Neural crest cell (in vitro differentiated cells): Measurements from ENCODE around the gene LRRC18. TPM values are rescaled to one million over a fixed set of nuclear protein-coding genes. Genes with fewer than 3 reads are reported as not detected.
A peak's percentile ranks its signal among the peaks of the same experiment; 100 is the strongest.

Experiments
- DNase-seq: peaks from one replicate; pipeline ENCODE4 v3.0.0; 2021; ENCODE audit warnings: low read depth, mixed read lengths, low spot score
- H3K27ac Mint-ChIP-seq: one replicate; pipeline ENCODE4 v1.8.0; 2021; ENCODE audit warnings: mild to moderate bottlenecking, mixed read lengths; ENCODE audit not compliant: unreplicated experiment
- H3K27me3 Mint-ChIP-seq: 2 replicates; pipeline ENCODE4 v1.8.0; 2021; ENCODE audit warnings: low read depth, mild to moderate bottlenecking, mixed read lengths
- H3K36me3 Mint-ChIP-seq: 2 replicates; pipeline ENCODE4 v1.8.0; 2021; ENCODE audit warnings: low read depth, mild to moderate bottlenecking, mixed read lengths
- H3K4me1 Mint-ChIP-seq: 2 replicates; pipeline ENCODE4 v1.8.0; 2021; ENCODE audit warnings: mixed read lengths
- H3K4me3 Mint-ChIP-seq: one replicate; pipeline ENCODE4 v1.8.0; 2021; ENCODE audit warnings: mild to moderate bottlenecking, mixed read lengths
- H3K9me3 Mint-ChIP-seq: 2 replicates; pipeline ENCODE4 v1.8.0; 2021; ENCODE audit warnings: mixed read lengths
- total RNA-seq: library from RNA; stranded (reverse); gene quantifications from 2 replicates; pipeline ENCODE4 v1.2.1, GENCODE V29; 2021
- TF ChIP-seq, protein P1 (sequence below): fragments of 200-600 bp; sonication (generic); conservative IDR thresholded peaks from 2 replicates; pipeline ENCODE4 v1.5.0; 2021; ENCODE audit warnings: antibody characterized with exemption, mild to moderate bottlenecking

LRRC18 gene
- total RNA-seq, 1 donor from 2014 or later: not detected

DNA sequence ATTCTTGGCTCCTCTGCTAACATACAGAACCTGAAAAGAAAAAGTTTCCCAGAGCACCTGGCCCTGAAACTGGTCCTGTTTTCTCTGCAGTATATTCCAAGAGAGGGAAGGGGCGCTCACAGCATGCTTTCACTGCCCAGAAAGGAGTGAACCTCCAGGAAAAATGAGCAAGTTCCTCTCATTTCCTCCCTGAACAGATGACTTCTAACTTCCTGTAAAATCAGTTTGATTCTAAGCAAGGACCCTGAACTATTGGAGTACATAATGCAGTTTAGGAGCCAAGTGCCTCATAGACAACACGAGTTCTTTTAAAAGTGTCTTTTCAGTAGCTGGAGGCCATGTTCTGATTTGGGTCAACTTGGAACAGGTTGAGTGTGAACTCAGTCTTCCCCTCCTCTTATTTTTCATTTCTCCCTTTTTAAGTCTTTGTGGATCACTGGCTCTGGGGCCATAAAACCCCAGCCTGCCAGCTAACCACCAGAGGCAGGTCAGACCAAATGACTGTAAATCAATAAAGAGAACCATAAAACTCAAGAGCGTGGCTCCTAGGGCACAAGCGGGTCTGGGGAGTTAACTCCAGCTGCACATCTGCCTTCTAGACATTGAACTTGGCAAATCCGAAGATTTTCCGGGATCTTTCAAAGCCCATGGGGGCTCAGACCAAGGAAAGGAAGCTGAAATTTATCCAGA is 5.9 kb upstream of the LRRC18 start:
- no peak for DNase-seq
- Mint-ChIP-seq H3K9me3 (no peaks in the 10 kb centered on the region), H3K27me3 (no peaks in the 10 kb centered on the region), H3K4me3 (no peak overlapping the region), H3K4me1 (peaks cover 8% of the 10 kb centered on the region), H3K27ac (no peak overlapping the region), H3K36me3 (no peaks in the 10 kb centered on the region)
- TF ChIP-seq, protein P1, sequence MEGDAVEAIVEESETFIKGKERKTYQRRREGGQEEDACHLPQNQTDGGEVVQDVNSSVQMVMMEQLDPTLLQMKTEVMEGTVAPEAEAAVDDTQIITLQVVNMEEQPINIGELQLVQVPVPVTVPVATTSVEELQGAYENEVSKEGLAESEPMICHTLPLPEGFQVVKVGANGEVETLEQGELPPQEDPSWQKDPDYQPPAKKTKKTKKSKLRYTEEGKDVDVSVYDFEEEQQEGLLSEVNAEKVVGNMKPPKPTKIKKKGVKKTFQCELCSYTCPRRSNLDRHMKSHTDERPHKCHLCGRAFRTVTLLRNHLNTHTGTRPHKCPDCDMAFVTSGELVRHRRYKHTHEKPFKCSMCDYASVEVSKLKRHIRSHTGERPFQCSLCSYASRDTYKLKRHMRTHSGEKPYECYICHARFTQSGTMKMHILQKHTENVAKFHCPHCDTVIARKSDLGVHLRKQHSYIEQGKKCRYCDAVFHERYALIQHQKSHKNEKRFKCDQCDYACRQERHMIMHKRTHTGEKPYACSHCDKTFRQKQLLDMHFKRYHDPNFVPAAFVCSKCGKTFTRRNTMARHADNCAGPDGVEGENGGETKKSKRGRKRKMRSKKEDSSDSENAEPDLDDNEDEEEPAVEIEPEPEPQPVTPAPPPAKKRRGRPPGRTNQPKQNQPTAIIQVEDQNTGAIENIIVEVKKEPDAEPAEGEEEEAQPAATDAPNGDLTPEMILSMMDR: no peak

DNA sequence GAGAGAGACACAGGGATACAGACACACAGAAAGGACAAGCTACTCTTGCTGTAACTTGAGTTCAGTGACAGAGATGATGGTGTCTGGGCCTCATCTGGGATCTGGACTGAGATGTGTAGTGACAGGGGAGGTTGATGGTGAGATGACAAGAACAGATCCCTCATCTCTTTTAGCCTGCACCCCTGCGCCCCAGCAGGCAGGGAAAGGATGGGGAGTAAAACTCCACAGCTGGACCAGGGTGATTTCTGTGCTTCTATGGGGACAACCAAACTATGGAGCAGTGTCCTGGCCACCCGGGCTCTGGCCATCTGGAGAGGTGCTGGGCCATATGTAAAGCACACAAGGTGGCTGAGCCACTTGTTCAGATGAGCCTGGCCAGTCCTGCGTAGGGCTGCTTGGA is 4.5 kb upstream of the LRRC18 start:
- TF ChIP-seq, protein P1: no peak
- peaks cover 2% of the 10 kb centered on the region for H3K27me3 Mint-ChIP-seq
- H3K36me3 Mint-ChIP-seq: no peaks in the 10 kb centered on the region
- no peaks in the 10 kb centered on the region for H3K9me3 Mint-ChIP-seq
- no peak overlapping the region for H3K4me3 Mint-ChIP-seq
- DNase-seq: no peak
- H3K27ac Mint-ChIP-seq: no peak overlapping the region
- peaks cover 12% of the 10 kb centered on the region for H3K4me1 Mint-ChIP-seq

DNA sequence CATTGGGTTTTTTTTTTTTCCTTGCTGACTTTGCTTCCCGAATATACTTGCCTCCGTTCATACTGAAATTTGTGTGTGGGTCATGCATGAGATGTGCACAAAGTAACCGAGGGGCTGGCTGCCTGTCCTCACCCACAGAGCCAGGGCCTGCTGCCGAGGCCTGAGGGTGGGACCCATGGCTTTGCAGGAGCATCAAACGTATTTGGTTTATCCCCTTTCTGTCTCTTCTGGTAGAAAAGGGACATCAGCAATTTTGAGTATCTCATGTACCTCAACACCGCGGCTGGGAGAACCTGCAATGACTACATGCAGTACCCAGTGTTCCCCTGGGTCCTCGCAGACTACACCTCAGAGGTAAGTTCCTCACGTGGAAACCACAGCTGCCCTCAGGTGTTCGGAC is 3.5 kb upstream of the LRRC18 start:
- Mint-ChIP-seq H3K27me3 (peaks cover 2% of the 10 kb centered on the region), H3K4me1 (peaks cover 12% of the 10 kb centered on the region), H3K4me3 (no peak overlapping the region), H3K9me3 (no peaks in the 10 kb centered on the region), H3K36me3 (no peaks in the 10 kb centered on the region), H3K27ac (no peak overlapping the region)
- TF ChIP-seq, protein P1: no peak
- DNase-seq: no peak

DNA sequence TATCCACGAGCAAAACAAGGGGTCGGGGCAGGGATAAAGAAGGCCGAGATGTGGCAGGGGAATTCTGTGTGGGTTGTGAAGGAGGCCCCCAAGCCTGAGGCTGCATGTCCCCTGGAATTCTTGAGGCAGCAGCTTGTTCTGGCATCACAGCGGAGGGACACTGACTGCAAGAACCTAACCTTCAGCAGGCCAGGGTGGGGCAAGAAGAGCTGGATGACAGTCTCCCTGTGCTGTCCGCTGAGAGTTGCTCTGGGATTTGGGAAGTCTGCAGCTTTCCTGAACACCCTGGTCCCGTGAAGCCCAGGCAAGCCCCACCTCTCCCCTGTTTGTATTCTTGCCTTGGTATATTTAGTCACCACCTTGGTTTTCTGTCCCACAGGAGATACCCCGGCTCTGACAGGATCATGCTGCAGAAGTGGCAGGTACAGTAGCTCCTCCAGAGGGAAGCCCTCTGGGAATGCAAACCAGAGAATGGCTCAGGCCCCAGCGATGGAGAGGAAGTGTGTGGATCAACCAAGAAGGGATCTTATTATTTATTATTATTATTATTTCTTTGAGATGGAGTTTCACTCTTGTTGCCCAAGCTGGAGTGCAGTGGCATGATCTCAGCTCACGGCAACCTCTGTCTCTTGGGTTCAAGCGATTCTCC is 1.9 kb upstream of the LRRC18 start:
- no peak for DNase-seq
- H3K27me3 Mint-ChIP-seq: peaks cover 2% of the 10 kb centered on the region
- TF ChIP-seq, protein P1: no peak
- H3K4me1 Mint-ChIP-seq: peaks cover 12% of the 10 kb centered on the region
- H3K27ac Mint-ChIP-seq: peak overlapping the region; percentile 50
- no peaks in the 10 kb centered on the region for H3K9me3 Mint-ChIP-seq
- H3K36me3 Mint-ChIP-seq: no peaks in the 10 kb centered on the region
- H3K4me3 Mint-ChIP-seq: no peak overlapping the region

DNA sequence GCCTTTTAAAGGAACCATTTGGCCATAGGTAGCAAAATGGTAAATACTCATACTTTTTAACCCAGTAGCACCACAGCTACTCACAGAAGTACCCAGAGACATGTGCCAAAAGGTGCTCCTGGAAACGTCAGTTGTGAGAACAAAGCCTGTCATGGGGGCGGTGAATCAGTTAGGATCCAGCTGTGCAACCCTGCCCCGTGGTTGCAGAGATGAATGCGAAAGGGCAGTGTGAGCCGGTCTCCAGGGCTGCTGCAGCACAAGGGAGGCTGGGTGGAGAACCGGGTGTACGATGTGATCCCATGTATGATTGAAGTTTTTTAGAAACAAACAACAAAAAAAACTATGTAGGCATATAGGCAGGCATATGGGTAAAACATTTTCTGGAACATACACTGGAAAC is 1.3 kb upstream of the LRRC18 start:
- H3K27me3 Mint-ChIP-seq: peaks cover 2% of the 10 kb centered on the region
- TF ChIP-seq, protein P1: no peak
- H3K36me3 Mint-ChIP-seq: no peaks in the 10 kb centered on the region
- no peak for DNase-seq
- peaks cover 12% of the 10 kb centered on the region for H3K4me1 Mint-ChIP-seq
- H3K4me3 Mint-ChIP-seq: no peak overlapping the region
- H3K9me3 Mint-ChIP-seq: no peaks in the 10 kb centered on the region
- H3K27ac Mint-ChIP-seq: no peak overlapping the region
